T-helper 2 cell treated with Interferon-gamma antibody and Interleukin-4, amounts not matched to agents 100 ng/mL and 5 ng/mL, for 36 hours (primary cell): ENCODE measurements around the gene BMPR2. TPM values are rescaled to one million over a fixed set of nuclear protein-coding genes. Genes with fewer than 3 reads are reported as not detected.
"Not testable (repeated sequence)": the region's sequence is repeated elsewhere in the genome, so short reads cannot be mapped to it uniquely, and the experiment has no call there.

Experiments
- intact Hi-C: fragments of 100-400 bp; cut with micrococcal nuclease; formaldehyde crosslinking; loops from one replicate; pipeline ENCODE4 v1.15.1; 2023
- total RNA-seq: library from RNA; stranded (reverse); gene quantifications from 2 replicates; pipeline ENCODE4 v1.2.3, GENCODE V29; 2022

The BMPR2 gene
- total RNA-seq, 1 donor from 2014 or later: 6.5 TPM

GRCh38 chr2:202378662-202379358 lies 2.7 kb downstream of the BMPR2 start:
- intact Hi-C loops: loop anchor here (5.0 to 10.0 kb wide), 4 partner anchors 112 to 1117 kb away; partner anchors contain the start of genes ALS2, CASP8, NBEAL1 and NOP58

GRCh38 chr2:202382684-202383083 lies 6.6 kb downstream of the BMPR2 start:
- intact Hi-C loops: no loop called here

- intact Hi-C loops: not testable (repeated sequence)
These were observed 10.4 kb downstream of the BMPR2 start for GRCh38 chr2:202386495-202386894.

- intact Hi-C loops: no loop called here
These were observed 11.6 kb downstream of the BMPR2 start for GRCh38 chr2:202387608-202388342.

GRCh38 chr2:202400941-202401340 lies 24.8 kb downstream of the BMPR2 start:
- intact Hi-C loops: no loop called here

- intact Hi-C loops: no loop called here
These were observed 29.7 kb downstream of the BMPR2 start for GRCh38 chr2:202405798-202406197.

GRCh38 chr2:202406445-202406978 lies 30.4 kb downstream of the BMPR2 start:
- intact Hi-C loops: no loop called here

- intact Hi-C loops: no loop called here
These were observed 32.5 kb downstream of the BMPR2 start for GRCh38 chr2:202408546-202409140.

GRCh38 chr2:202410092-202410491 lies 34.0 kb downstream of the BMPR2 start:
- intact Hi-C loops: no loop called here

GRCh38 chr2:202411097-202411496 lies 35.0 kb downstream of the BMPR2 start:
- intact Hi-C loops: no loop called here

- intact Hi-C loops: no loop called here
These were observed 41.9 kb downstream of the BMPR2 start for GRCh38 chr2:202418027-202418426.

- intact Hi-C loops: no loop called here
These were observed 42.4 kb downstream of the BMPR2 start for GRCh38 chr2:202418511-202418910.

GRCh38 chr2:202423139-202423538 lies 47.0 kb downstream of the BMPR2 start:
- intact Hi-C loops: no loop called here

- intact Hi-C loops: no loop called here
These were observed 48.9 kb downstream of the BMPR2 start for GRCh38 chr2:202425036-202425435.

GRCh38 chr2:202426751-202427150 lies 50.6 kb downstream of the BMPR2 start:
- intact Hi-C loops: no loop called here

GRCh38 chr2:202429164-202429980 lies 53.2 kb downstream of the BMPR2 start:
- intact Hi-C loops: no loop called here

- intact Hi-C loops: no loop called here
These were observed 56.6 kb downstream of the BMPR2 start for GRCh38 chr2:202432776-202433175.

- intact Hi-C loops: no loop called here
These were observed 58.3 kb downstream of the BMPR2 start for GRCh38 chr2:202434472-202434871.

GRCh38 chr2:202436626-202437025 lies 60.5 kb downstream of the BMPR2 start:
- intact Hi-C loops: no loop called here

- intact Hi-C loops: not testable (repeated sequence)
These were observed 64.0 kb downstream of the BMPR2 start for GRCh38 chr2:202440117-202440516.

- intact Hi-C loops: no loop called here
These were observed 66.8 kb downstream of the BMPR2 start for GRCh38 chr2:202442882-202443281.
